ENCODE measurements around the gene GPR45.

The GPR45 gene

DNA sequence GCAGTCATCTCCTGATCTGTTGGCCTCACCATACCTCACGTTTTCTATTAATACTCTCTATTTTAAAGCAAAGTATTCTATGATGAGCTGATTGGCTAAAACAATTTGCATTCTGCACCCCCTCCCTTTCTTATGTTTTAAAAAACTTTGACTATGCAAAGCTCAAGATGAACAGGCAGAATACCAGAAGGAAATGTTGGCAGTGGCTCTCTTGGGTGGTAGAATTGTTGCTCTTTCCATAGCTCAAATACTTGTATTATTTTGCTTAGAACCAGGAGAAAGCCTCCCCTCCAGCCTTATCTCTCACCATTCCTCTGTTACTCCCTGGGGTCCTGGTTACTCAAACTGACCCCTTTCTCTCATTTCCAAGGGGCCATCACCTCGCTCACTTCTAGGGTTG, 14.4 kb downstream of the GPR45 start:
- no peak for FAIRE-seq

DNA sequence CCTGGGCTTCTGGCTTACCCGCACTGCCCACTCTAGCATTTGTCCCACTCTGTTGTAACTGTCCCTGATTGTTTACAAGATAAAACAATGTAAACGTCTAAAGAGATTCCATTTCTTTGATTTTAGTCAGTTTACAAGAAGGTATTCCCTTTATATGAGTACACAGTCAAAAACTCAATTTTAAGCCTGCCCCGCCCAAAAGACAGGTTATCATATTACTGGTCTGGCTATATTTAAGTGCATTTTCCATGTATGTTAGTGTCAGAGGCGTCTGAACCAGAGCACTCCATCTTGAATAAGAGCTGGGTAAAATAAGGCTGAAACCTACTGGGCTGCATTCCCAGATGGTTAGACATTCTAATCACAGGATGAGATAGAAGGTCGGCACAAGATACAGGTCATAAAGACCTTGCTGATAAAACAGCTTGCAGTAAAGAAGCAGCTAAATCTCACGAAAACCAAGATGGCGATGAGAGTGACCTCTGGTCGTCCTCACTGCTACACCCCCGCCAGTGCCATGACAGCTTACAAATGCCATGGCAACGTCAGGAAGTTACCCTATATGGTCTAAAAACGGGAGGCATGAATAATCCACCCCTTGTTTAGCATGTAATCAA, 15.0 kb downstream of the GPR45 start:
- no peak for FAIRE-seq

DNA sequence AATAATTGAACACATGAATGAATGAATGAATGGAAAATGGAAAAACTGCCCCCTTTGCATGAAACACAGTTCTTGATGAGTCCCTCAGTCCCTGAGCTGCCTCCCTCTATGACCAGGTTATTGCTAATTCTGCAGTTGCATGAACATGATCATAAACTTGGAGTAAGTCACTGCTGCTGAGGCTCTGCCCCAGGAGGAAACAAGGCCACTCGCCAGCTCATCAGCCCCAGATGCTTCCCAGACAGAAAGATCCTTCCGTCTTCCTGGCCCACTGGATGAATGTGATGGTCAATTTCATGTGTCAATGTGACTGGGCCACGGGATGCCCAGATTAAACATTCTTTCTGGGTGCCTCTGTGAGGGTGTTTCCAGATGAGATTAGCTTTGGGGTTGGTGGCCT, 16.4 kb downstream of the GPR45 start:
- no peak for FAIRE-seq

DNA sequence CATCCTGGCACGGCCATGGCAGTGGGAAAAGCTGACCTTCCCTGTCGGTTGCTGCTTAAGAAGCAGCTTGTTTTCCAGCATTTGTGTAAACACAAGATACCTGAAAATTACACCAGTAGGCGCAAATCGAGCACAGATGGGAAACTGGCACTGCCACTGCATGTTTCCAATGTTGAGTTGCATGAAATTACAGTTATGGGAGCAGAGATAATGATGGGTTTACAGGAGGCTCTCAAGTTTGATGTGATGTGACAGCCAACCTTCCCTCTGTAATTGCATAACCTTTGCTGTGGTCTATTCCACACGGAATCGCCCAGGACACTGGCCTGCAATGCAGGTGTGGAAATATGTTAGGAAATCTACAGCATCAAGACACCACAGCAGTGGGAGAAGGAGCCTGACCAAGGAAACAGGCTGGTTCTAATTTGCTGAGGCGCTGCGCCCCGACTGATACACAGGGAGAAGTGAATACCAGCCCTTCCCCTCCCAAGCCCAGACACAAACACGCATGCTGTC, 17.4 kb downstream of the GPR45 start:
- no peak for FAIRE-seq

DNA sequence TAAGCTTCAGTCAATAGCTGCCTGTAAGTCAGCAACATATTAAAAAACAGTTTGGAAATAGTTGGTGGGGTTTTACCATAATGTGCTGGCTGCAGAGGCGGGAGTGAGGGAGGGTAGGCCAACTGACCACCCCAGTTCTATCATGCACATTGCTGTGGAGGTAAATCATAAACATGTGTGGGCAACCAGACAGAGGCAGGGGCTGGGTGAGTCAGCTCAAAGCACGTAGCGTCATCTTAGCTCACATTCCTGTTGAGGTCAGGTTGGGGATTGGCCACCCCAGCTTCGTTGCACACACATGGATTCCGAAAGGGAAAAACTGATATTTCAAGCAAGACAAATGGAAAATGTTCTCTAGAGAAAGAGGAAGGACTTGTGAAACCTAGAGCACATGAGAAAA, 19.5 kb downstream of the GPR45 start:
- no peak for FAIRE-seq

DNA sequence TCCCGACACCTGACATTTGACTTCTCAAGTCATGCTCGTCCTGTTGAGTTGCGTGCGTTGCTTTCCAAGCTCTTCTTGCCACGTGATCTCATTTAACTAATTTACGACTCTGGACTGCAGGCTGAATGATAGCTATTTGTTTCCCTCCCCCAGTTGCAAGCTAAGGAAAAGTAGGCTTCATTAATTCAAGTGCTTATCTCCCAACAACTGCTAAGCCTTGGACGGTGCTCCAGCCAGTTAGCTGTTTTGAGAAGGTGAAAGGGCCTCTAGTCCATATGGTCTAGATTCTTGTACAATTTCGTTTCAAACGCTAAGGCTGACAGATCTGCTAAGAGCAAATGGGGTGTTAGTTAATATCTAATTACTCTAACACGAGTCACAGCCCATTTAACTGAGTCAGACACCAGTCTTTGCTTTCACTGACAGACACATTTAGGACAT, 21.1 kb downstream of the GPR45 start:
- FAIRE-seq = no peak

DNA sequence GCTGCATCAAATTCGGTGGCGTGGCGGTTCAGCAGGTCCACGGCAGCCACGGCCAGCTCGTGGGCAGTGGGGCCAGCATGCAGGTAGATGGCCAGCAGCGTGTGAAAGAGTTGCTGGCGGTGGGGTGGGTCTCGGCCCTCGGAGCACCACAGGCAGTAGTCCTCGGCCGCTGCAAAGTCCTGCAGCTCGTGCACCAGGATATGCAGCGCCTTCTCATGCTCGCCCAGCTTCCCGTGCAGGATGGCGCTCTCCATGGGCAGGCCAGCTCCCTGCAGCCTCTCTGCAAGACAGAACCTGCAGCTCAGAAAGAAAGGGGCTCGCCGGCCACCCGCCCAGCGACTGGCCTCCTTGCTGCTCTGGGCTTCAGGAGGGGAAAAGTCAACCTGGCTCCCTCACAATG, 27.9 kb downstream of the GPR45 start:
- no peak for FAIRE-seq

DNA sequence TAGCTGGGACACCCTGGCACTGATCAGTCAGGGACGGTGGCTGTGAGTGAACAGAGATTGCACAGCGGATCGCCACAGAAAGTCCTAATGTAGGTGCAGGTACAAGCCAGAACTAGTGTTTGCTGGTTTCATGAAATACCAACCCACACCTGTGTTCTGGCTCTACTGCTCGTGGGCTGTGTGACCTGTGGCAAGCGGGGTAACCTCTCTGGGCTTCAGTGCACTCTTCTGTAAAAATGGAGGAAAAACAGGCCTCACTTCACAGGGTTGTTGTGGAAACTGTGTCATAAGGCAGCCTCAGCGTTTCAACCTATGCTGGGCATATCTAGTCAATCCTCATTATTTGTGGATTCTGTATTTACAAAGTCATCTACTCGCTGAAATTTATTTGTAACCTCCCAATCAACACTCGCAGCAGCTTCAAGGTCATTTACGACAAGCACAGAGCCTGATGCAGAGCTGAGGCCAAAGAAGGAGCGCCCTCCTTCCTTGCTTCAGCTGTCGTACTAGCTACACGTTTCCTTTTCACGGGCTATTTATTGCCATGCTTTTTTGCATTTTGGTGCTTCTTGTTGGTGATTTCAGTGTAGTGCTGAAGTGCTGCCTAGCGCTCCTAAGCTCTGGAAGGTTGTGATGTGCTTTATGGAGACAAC, 30.0 kb downstream of the GPR45 start:
- FAIRE-seq = no peak

DNA sequence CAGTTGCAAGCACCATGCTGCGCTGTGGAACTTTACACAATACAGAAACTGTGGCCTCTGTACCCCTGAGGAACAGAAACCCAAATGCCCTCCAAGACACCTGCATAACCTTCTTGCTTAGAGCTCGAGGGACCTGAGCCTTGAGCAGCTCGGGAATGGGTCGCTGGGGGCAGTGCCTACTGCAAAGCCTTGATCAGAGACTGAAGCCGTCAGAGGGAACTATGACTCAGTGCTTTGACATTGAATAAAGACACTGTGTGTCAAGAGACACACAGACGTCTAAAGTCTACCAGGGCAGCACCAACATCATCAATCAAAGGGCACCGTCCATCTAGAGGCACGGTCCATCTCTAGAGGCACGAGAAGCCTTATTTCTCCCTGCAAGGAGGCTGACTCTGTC, 30.6 kb downstream of the GPR45 start:
- no peak for FAIRE-seq

DNA sequence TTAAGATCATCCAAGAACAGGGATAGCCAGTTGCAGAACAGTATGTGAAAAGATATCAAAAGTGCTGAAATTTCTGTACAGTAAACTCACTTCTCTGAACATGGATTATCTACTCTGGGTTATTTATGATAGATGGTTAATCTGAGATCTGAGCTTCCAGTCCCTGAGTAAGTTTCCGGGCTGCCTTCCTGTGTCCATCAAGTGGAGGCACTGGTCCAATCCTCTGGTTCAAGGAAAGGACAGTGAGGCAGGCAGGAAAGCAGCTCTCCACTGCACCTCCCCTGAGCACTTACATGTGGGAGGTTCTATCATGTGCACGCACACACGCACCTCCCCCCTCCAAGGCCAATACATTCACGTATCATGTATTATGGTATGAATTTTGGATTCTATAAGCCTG, 32.5 kb downstream of the GPR45 start:
- FAIRE-seq = no peak

DNA sequence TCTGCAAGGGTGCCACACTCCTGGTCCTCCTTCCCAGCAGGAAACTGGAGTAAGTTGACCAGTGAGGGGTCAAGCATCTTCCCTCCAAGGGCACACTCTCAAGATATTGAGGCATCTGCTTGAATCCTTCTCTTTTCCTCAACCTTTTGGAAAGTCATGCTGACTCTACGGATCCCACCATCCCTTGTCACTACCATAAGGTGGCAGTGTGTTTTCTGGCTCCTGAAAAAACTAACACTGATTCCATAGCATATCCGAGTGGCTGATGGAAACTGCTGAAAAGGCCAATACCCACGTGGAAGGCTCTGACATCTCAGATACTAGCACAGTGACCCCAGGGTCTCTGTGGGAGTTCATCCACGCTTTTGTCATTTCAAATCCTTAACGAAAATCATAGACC, 37.1 kb downstream of the GPR45 start:
- no peak for FAIRE-seq

DNA sequence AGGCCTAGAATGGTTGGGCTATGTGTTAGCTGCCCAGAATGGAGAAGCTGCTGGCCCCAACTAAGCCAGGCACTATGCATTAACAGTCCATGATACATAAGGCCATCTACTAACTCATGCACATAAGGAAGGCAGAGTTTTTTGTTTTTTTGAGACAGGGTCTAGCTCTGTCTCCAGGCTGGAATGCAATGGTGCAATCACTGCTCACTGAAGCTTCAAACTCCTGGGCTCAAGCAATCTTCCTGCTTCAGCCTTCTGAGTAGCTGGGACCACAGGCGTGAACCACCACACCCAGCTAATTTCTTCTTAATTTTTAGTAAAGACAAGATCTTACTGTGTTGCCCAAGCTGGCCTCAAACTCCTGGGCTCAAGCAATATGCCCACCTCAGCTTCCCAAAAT, 37.6 kb downstream of the GPR45 start:
- FAIRE-seq = no peak

DNA sequence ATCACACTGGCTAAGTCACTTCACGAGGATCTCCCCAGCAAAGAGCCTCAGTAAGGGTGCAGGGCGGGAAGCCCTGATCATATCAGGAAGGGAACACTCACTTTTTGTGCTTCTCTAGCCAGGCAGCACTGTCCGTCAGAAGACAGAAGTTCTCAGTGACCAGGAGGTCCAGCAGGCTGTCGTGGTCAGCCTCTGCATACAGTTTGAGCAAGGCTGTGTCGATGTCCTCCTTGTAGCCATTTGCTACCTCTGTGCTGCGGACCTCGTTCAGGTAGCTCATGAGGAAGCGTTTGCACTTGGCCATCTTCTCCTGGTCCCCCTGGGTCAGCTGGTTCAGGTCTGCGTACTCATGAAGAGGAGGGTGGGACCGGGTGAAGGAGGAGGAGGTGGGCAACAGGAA, 38.7 kb downstream of the GPR45 start:
- no peak for FAIRE-seq

DNA sequence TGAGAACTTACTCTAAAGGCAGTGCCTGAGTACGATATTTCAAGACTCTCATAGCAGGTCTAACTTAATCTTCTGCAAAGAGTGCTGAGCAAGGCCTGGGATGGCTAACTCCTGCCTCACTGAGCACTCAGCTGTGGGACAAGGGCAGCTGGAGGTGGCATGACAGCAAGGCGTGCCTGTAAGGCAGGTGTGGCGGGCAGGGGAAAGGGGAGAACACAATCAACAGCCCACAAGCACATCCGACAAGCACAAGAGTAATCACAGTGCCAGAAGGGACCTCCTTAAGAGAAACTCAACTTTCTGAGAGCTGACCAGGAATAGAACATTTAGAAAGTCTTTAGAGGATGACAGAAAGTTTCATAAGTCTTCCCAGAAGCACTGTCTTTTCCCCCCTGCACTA, 42.0 kb downstream of the GPR45 start:
- no peak for FAIRE-seq

DNA sequence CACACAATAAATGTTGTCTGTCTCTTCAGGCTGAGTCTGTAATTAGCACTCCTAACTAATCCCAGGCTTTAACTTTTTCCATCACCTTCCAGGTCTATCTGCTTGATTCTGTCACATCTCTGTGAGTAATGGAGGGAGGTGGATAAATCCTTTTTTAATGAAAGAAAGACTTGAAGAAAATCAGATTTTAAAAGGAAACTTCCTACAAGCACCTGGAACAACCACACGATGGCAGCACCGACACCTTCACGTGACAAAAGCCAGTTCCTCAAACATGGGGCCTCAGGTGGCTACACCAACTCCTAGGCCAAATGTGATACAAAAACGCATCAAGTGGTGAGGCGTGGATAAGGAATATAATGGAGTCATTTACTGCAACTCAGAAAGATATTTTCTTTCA, 46.1 kb downstream of the GPR45 start:
- FAIRE-seq = no peak

DNA sequence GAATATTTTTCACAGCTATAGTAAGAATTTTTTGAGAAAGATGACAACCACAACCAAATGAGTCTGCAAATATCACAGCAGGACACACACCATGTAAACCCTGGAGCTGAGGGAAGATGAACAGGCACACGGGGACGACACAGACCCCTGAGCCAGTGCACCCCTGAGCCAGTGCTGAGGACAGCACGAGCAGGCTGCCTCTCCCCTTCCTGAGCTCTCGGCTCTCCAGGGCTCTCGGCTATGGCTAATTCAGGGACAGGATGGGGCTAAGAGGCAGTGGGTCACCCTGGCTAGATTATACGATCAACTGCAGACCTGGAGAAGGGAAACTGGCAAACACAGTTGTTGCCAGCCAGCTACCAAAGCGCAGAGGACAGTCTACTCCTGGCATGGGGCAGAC, 46.6 kb downstream of the GPR45 start:
- no peak for FAIRE-seq

DNA sequence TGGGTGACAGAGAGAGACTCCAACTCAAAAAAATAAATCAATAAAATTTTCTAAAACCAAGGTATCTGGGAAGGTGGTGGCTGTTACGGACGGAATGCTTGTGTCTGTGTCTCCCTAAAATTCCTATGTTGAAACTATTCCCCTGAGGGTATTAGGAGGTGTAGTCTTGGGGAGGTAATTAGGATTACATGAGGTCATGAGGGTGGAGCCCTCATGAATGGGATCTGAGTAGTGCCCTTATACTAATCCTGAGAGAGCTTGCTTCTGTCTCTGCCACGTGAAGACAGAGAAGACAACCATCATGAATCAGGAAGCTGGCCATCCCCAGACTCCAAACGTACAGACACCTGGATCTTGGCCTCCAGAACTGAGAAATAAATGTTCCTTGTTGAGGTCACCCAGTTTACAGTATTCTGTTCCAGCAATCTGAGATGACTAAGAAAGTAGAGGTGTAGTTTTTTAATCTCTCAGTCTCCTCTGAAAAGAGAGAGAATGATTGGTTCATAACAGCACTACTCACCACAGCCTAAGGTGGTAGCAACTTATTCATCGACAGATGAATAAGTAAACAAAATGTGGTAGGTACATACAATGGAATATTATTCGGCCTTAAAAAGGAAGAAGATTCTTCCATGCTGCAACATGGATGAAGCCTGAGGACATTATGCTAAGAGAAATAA, 49.6 kb downstream of the GPR45 start:
- FAIRE-seq = no peak

DNA sequence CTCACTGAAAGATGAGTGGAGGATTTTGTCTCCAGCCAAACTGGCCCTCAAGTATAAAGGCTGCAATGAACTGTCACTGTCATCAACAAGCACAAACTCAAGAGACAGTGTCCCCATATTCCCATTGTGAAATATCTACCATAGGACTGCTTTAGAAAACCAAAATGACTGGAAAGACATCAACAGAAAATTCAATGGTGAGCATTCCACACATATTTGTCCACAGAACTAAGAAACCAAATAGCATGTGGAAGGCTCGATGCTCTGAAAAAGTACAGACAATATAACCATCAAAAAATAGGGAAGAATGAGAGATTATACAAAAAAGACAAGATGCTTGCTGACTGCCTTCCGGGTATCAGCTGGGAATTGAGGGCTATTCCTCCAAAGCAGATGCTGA, 50.4 kb downstream of the GPR45 start:
- FAIRE-seq = no peak

Measured in A204.1 (cell line).